HG02943 (cell line): ENCODE data around the gene ADCY3.

Experiments
- ATAC-seq: cut with Tn5 transposase; IDR thresholded peaks from one replicate; pipeline ENCODE4 v1.9.1; 2021; ENCODE audit warnings: mild to moderate bottlenecking, low read depth, moderate library complexity; ENCODE audit not compliant: unreplicated experiment

Gene ADCY3

GRCh38 chr2:24908461-24908901 is 11.6 kb downstream of the ADCY3 start:
- ATAC-seq, result no peak

- no peak for ATAC-seq
Measured at GRCh38 chr2:24907116-24907515, 12.9 kb downstream of the ADCY3 start.

DNA sequence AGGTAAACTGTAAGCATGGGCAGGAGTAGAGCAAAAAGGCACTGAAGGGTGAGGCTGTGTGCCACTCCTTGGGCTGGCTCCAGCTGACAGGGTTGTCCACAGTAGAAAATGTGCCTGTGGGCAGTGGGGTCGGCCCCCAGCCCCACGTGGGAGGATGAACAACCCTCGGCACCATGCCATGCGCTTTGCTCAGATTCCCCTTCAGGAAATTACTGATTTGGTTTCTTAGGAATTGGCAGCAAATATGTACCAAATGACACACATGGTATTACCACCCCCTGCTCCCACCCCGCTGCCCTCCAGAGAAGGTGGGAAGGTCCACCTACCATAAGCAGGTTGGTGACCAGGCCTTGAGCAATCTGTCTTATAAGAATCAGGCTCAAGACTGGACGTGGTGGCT is 13.6 kb downstream of the ADCY3 start:
- ATAC-seq, result no peak

- no peak for ATAC-seq
Measured at GRCh38 chr2:24903161-24904103, 16.6 kb downstream of the ADCY3 start.

GRCh38 chr2:24899361-24899910 is 20.6 kb downstream of the ADCY3 start:
- ATAC-seq, result no peak

DNA sequence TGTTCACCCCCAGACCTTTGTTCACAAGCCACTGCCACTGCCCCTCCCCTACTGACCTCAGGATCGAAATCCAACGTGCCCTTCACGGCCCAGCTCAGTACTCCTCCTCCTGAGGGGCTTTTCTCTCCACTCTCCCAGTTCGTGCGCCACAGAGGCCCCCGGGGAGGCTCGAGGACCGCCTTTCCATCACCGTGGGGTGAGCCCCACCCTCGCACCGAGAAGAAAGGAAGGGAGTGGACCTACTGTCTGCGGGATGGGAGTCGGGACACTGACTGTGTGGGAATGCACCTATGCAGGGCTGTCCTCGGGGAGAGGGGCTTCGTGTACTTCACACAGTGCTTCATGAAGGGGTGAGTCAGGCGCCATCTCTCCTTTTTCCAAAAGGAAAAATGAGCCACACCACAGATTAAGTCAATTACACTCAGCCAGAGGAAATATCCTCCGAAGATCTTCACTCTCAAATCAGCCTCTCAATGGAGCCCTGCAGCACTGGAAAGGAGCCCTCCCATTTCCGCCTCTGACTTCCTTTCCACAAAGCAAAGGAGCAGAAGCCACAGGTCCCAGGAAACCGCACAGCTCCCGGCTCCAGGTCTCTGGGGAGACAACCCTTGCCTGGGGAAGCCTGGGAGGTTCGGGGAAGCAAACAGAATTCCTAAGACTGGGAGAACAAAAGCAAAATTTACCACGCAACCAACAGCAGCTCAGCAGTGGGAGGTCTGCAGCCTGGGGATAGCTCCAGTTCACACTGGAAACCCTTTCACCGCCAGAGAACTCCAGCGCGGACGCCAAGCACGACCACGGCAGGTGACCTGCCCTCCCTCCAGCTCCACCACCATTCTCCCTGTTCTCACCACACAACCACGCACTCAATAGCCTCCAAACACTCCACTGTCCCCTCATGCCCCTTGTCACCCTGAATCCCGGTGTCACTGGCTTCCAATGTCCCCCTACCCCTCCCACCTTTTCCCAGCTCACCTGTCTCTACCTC is 21.6 kb downstream of the ADCY3 start:
- ATAC-seq, result no peak

DNA sequence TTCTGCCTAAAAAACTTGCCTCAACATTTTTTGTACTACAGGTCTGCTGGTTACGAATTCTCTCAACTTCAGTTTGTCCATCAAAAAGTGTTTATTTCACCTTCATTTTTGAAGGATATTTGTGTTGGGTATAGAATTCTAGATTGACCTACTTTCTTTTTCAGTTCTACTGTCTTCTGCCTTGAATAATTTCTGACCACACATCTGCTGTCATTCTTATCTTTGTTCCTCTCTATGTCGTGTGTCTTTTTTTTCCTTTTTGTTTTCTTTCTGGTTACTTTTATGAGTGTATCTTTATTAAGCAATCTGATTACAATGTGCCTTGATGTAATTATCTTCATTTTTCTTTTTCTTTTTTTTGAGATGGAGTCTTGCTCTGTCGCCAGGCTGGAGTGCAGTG is 25.3 kb downstream of the ADCY3 start:
- ATAC-seq, result no peak

GRCh38 chr2:24893934-24894333 is 26.1 kb downstream of the ADCY3 start:
- ATAC-seq, result no peak

DNA sequence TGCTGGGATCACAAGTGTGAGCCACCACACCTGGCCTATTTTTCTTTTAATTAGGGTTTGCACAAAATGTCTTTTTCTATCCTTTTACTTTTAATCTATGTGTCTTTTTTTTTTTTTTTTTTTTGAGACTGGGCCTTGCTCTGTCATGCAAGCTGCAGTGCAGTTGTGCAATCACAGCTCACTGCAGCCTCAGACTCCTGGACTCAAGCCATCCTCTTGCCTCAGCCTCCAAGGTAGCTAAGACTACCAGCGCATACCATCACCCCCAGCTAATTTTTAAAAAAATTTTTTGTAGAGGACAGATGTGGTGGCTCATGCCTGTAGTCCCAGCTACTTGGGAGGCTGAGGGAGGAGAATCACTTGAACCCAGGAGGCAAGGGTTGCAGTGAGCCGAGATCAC is 27.1 kb downstream of the ADCY3 start:
- ATAC-seq, result no peak

DNA sequence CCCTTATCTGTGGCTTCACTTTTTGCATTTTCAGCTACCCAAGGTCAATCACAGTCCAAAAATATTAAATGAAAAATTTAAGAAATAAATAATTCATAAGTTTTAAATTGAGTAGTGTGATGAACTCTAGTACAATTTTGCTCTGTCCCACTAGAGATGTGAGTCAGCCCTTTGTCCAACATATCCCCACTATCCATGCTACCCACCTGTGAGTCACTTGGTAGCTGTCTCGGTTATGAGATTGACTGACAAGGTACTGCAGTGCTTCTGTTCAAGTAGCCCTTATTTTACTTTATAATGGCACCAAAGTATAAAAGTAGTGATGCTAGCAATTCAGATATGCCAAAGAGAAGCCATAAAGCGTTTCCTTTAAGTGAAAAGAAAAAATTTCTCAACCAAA is 28.8 kb downstream of the ADCY3 start:
- no peak for ATAC-seq

GRCh38 chr2:24889221-24889620 is 30.8 kb downstream of the ADCY3 start:
- no peak for ATAC-seq

DNA sequence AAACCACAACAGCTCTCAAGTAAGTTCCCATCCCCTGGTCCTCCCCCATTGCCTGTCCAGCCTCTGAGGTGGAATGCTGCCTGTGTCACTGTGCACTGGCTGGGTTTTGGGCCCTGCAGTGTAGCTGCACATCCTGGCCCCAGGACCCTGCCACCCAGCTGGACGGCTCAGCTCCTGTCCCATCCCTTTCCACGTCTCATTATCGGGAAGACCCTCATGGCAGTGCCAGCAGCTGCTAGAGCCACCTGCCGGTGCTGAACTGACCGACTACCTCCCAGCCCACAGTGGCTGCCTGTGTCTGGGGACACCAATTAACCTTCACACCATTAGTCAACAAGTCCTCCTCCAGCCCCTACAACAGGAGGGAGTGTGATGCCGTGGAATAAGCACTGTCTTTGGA is 31.9 kb downstream of the ADCY3 start:
- ATAC-seq, result no peak

- no peak for ATAC-seq
Measured at GRCh38 chr2:24887307-24887874, 32.6 kb downstream of the ADCY3 start.

GRCh38 chr2:24886691-24887304 is 33.2 kb downstream of the ADCY3 start:
- ATAC-seq, result no peak

DNA sequence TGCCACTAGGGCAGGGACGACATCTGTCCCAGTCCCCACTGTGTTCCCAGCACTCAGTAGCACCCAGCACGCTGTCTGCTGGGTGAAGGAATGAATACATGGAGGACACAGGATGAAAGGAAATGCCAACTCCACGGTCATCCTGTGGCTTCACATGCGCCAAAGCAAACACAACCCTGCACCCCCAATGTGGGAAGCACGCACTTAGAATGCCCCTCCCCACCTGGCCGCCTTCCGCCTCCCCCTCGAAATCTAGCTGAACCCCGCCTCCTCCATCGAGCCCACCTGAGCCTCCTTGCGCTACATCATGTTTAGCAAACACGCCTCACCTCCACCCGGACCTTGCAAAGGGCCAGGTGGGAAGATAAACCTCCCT is 33.9 kb downstream of the ADCY3 start:
- no peak for ATAC-seq

DNA sequence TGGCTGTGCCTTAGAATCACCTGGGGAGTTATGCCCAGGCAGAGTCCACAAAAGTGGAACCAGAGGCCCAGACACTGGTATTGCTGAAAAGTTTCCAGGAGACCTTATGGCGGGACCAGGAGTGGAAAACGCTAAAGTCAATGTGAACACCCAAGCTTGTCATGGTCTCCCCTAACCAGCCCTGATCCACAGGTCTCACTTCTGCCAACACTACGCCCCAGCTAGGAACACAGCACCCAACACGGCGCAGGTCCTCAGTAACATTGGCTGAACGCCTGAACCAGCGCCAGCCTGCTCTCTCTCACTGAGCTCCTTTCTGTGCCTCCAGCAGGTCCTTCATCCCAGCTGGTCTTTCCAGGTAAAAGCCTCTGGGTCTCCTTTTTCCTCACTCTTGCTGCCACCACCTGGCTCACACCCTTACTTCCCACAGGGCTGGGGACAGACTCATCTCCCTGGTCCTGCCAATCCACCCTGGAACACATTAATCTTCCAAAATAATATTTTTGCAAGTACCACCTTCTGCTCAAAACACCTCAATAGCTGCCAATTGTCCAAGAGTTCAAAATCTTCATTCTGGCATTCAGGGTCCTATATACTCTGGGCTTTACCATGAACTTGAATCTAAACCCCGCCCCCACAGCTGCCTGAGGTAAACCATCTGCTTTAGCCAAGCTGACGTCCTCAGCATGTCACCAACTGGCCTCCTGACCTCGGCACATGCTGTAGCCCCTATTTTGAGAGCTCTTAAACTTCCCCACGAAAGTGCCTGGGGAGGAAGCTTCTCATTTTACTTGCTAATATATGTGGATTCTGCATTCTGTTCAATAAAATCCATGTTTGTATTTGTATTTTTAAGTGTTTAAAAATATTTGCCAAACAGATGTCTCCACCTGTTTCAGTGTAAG is 34.6 kb downstream of the ADCY3 start:
- no peak for ATAC-seq

- ATAC-seq, result no peak
Measured at GRCh38 chr2:24883946-24884345, 36.1 kb downstream of the ADCY3 start.

DNA sequence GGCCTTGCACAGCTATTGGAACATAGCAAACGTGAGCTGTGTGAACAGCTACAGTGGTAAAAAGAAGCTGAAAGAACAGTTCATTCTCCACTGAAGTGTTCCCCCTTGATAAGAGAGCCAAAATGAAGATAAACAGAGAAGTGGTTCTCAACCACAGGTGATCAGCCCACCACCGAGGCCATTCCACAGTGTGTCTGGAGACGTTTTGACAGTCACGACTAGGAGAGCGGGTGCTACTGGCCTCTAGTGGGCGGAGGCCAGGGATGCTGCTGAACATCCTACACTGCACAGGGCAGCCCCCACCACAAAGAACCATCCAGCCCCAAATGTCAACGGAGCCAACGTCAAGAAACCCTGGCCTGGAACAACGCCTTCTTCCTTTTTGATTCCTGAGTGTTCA is 38.4 kb downstream of the ADCY3 start:
- ATAC-seq, result no peak

GRCh38 chr2:24881158-24881557 is 38.9 kb downstream of the ADCY3 start:
- ATAC-seq, result no peak
